ENCODE data around the gene CASP2.

Gene CASP2

DNA sequence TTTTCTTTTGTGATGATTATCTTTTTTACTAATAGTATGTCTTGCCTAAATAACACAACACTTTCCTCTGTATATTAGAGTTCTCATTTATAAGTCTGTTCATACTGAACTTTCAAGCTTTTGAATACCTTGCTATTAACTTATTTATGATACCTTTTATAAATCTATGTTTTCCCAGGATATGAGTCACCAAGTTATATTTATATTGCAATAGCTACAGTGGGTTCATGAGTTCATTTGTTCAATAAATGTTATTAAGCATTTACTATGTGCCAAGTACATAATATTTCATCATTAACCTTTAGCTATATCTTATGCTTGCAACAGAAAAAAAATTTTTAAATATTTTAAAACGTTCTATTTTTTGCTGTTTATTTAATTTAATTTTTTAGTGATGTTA is 46.1 kb downstream of the CASP2 start:
- no peak for DNase-seq (ENCODE audit: low read depth)

DNA sequence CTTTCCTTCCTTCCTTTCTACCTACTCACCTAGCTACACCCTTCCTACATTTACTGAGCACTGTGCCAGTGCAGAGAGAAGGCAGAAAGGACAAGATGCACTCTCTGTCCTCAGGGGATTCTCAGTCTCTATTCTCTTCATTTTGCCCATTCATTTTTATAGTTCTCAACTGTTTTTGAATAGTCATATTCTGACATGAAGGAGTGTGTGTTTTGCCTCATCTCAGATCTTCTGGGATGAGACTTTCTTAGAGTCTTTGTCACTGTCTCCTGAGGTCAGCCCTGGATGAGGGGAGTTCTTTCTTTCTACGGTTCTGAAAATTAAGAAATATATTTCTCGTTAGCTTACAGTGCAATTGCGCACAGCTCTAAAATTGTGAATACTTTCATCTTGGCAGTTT is 49.1 kb downstream of the CASP2 start:
- DNase-seq (ENCODE audit: low read depth): no peak

DNA sequence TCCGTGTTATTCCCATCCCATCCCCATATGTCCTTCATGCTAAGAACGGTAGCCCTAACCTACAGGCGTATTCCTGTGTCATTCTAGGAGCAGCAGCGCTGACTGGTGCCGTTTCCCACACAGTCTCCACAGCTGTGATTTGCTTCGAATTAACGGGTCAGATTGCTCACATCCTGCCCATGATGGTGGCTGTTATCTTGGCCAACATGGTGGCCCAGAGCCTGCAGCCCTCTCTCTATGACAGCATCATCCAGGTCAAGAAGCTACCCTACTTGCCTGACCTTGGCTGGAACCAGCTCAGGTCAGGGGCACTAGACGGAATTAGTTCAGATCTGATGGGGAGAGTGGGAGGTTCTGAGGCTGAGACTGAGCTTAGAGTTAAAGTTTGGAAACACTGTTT is 53.7 kb downstream of the CASP2 start:
- DNase-seq (ENCODE audit: low read depth): no peak

DNA sequence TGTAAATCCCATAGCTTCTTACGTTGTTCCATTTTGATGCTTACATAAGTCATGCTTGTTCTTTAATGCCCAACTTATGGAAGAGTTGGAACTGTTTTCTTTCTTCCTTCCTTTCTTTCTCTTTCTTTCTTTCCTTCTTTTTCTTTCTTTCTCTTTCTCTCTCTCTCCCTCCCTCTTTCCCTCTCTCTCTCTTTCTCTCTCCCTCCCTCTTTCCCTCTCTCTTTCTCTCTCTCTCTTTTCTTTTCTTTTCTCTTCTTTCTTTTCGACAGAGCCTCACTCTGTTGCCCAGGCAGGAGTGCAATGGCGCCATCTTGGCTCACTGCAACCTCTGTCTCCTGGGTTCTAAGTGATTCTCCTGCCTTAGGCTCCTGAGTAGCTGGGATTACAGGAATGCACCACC is 55.4 kb downstream of the CASP2 start:
- DNase-seq (ENCODE audit: low read depth): no peak

GRCh38 chr7:143345428-143345900 is 57.3 kb downstream of the CASP2 start:
- no peak for DNase-seq (ENCODE audit: low read depth)

GRCh38 chr7:143346018-143346417 is 57.9 kb downstream of the CASP2 start:
- DNase-seq (ENCODE audit: low read depth): no peak

DNA sequence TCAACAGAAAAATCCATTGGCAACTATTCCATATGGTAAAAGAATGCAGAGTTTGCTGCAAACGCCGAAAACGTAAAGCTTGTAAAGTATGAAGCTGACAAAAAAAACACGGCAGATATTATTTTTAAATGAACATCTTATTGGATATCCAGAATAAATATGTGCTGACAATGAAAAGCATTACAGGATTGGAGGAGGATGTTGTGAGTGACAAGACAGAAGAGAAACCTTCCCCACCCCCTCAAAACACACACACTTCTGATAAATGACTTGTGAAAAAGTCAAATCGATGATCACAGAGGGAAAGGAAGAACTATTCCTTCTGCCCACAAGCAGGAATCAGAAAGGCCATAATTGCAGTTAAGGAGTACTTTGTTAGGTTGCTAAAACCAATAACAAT is 59.8 kb downstream of the CASP2 start:
- no peak for DNase-seq (ENCODE audit: low read depth)

DNA sequence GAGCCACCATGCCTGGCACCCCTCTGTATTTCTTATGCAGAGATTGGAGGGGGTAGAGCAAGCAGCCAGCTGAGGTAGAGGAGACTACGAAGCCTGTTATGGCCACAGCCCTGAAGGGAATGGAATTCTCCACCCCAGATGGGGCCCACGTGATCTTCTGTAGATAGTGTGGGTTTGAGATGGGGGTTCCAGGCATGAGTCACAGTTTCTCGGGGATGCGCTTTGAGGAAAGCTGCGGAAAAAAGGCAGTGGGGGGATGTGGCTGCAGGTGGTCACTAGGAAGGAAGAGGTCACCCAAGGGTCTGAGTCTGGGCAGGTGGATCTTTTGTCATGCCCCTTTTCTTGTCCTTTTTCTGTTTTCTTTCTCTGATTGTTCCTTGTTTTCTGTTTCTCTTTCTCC is 62.9 kb downstream of the CASP2 start:
- DNase-seq (ENCODE audit: low read depth): no peak

DNA sequence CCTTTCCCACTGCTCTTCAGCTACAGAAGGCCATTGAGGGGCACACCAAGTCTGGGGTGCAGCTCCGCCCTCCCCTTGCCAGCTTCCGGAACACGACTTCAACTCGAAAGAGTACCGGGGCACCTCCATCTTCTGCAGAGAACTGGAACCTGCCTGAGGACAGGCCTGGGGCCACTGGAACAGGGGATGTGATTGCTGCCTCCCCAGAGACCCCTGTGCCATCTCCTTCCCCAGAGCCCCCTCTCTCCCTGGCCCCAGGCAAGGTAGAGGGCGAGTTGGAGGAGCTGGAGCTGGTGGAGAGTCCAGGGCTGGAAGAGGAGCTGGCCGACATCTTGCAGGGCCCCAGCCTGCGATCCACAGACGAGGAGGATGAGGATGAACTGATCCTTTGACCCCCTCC is 63.4 kb downstream of the CASP2 start:
- no peak for DNase-seq (ENCODE audit: low read depth)

DNA sequence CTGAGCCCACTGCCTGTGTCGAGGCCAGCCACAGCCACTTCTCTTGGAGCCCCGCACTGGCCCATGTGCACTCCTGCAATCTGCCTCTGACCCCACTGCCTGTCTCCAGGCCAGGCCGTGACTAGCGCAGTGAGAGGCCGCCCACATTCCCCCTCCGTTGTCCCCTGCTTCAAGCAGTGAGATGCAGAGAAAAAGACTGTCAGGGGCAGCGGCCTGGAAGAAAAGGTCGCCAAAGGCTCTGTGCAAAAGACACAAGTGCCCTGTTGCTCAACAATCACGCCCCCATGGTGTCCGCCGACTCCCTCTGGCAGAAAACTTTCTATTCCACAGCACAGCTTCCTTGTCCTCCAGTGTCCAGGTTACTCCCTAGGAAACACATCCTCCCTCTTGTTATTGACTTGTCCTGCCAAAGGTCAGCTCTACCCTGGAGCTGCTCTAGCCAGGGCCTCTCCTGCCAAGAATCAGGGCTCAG is 64.4 kb downstream of the CASP2 start:
- no peak for DNase-seq (ENCODE audit: low read depth)

- DNase-seq (ENCODE audit: low read depth): no peak
Measured at GRCh38 chr7:143354376-143354775, 66.2 kb downstream of the CASP2 start.

DNA sequence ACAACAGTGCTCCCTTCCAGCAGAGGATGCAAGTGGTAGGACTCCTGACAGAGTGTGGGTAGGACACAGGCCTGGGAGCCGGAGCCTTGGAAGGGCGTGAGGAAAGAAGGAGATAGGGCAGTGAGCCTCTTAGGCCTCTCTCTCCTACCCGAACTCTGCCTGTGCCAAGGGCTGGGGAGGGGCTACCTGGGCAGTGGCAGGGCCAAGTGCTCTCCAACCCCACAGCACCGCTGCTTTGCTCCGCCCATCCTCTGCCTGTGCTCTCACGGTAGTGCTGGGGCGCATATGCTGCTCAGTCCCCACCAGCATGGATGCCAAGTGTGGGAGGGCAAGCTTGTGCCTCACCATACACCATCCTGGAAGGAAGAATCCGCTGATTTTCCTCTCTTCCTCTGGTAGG is 66.8 kb downstream of the CASP2 start:
- no peak for DNase-seq (ENCODE audit: low read depth)

GRCh38 chr7:143355450-143356385 is 67.6 kb downstream of the CASP2 start:
- no peak for DNase-seq (ENCODE audit: low read depth)

GRCh38 chr7:143356414-143357050 is 68.4 kb downstream of the CASP2 start:
- DNase-seq (ENCODE audit: low read depth): no peak

Data from stimulated activated CD8-positive, alpha-beta memory T cell treated with anti-CD3 and anti-CD28 coated beads, Interleukin-15, amount 100 ng/mL, for 1 hour (primary cell).